Measurements from ENCODE around the gene GTF2H2C. TPM values are rescaled to one million over a fixed set of nuclear protein-coding genes. Genes with fewer than 3 reads are reported as not detected.
"Not testable (repeated sequence)": the region's sequence is repeated elsewhere in the genome, so short reads cannot be mapped to it uniquely, and the experiment has no call there.

Gene GTF2H2C
- total RNA-seq, 2 donors from 2014 or later = 52.9 to 59.0 TPM

DNA sequence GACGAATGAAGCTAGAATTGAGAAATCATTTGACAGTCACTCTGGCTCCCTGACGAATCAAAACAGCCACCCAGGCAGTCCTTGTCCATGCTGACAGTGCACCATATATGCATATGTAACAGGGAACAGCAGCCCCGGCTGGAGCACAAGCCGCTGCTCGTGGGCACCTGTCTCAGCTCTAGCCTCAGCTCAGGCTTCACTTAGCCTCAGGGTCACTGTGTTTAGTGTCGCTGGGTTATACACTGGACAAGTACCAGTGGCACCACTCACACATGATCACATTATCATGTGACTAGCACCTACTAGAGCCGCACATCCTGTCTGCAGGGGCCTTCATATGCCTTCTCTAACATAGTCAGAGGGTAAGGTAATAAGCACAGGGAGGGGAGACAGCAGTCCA lies 54.9 kb downstream of the GTF2H2C start:
- not testable (repeated sequence) for H3K4me3 Mint-ChIP-seq; ATAC-seq (replicated peaks); H3K4me1 Mint-ChIP-seq; H3K9me3 Mint-ChIP-seq; H3K27ac Mint-ChIP-seq; H3K27me3 Mint-ChIP-seq; H3K36me3 Mint-ChIP-seq (ENCODE audit: low read depth)

DNA sequence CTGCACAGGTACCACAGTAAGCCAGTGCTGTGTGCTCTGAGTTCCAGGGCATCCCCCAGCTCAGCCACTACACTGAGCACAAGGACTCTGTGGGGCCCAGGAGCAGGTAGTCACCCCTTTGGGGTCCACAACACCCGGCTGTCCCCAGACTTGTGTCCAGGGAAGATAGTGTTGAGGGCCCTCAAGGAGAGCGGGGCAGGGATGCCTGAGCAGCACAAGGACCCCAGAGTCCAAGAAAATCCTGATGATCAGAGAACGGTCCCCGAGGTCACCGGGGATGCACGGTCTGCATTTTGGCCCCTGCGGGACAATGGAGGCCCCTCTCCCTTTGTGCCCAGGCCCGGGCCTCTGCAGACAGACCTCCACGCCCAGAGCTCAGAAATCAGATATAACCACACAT lies 71.9 kb downstream of the GTF2H2C start:
- H3K4me3 Mint-ChIP-seq; ATAC-seq (replicated peaks); H3K27me3 Mint-ChIP-seq; H3K9me3 Mint-ChIP-seq; H3K4me1 Mint-ChIP-seq; H3K27ac Mint-ChIP-seq; H3K36me3 Mint-ChIP-seq (ENCODE audit: low read depth): not testable (repeated sequence)

Other genes starting within 250 kb of the GTF2H2C start
- 10 to 100 TPM; 12.6 to 17.8 TPM for gene CCDC125, start 227.4 kb upstream of the GTF2H2C start, total RNA-seq
- 10 to 100 TPM; 52.3 to 76.4 TPM for gene AK6, start 190.7 kb upstream of the GTF2H2C start, total RNA-seq
- 10 to 100 TPM; 60.0 to 89.0 TPM for gene TAF9, start 190.7 kb upstream of the GTF2H2C start, total RNA-seq
- gene RAD17, start 190.4 kb upstream of the GTF2H2C start, total RNA-seq = 10 to 100 TPM; 25.8 to 28.2 TPM
- gene MARVELD2, start 145.1 kb upstream of the GTF2H2C start, total RNA-seq = under 1 TPM; 0.37 to 0.69 TPM
- gene OCLN, start 67.4 kb upstream of the GTF2H2C start, total RNA-seq = 1 to 10 TPM in 1 of 2 donors, under 1 TPM in 1; 0.76 to 4.4 TPM